ENCODE measurements around the gene MAVS. TPM values are rescaled to one million over a fixed set of nuclear protein-coding genes. Genes with fewer than 3 reads are reported as not detected.
"Not testable (repeated sequence)": the region's sequence is repeated elsewhere in the genome, so short reads cannot be mapped to it uniquely, and the experiment has no call there.

MAVS gene
- total RNA-seq, 1 experiment from 2014 or later = 24.2 TPM

GRCh38 chr20:3839328-3839727 lies 7.3 kb upstream of the MAVS start:
- H2AFZ ChIP-seq (ENCODE audit: low read length) = no peak overlapping the region
- 0 out of 7 replicates have a peak overlapping the region, but pooled peaks of 1 of the 3 experiments have one; percentile 71 for H3K27ac Mint-ChIP-seq

GRCh38 chr20:3840201-3840600 lies 6.4 kb upstream of the MAVS start:
- H3T11ph ChIP-seq (ENCODE audit: low read length); H3K79me1 ChIP-seq (ENCODE audit: insufficient read depth, low read depth, low read length, poor library complexity, severe bottlenecking); H3K36me3 Mint-ChIP-seq (ENCODE audit: insufficient read depth in 1 of 3, low read depth in 3 of 3); H2BK12ac ChIP-seq (ENCODE audit: insufficient read length, low read depth, low read length); H3K27me3 Mint-ChIP-seq (ENCODE audit: low read depth); H2BK15ac ChIP-seq (ENCODE audit: low read depth, low read length); H4K5ac ChIP-seq (ENCODE audit: insufficient read length, low read depth, low read length); H3K9me3 ChIP-seq (ENCODE audit: control insufficient read depth, low read depth, low read length); H3K4ac ChIP-seq (ENCODE audit: low read depth, low read length); H3K4me2 ChIP-seq (ENCODE audit: insufficient read depth, insufficient read length, low read length); H3K4me1 ChIP-seq (ENCODE audit: insufficient read depth, low read length); H3K27ac Mint-ChIP-seq; H3K4me1 Mint-ChIP-seq; H3K27ac ChIP-seq (ENCODE audit: insufficient read length, low read depth, low read length); H3K27me3 ChIP-seq (ENCODE audit: insufficient read depth, low read length); H3K9me3 Mint-ChIP-seq; H3K56ac ChIP-seq (ENCODE audit: insufficient read length, low read depth, low read length); H3K9ac ChIP-seq (ENCODE audit: extremely low read depth, insufficient read length, low read length); DNase-seq; H3K23me2 ChIP-seq (ENCODE audit: insufficient read length, low read depth, low read length, poor library complexity, severe bottlenecking); H3K23ac ChIP-seq (ENCODE audit: insufficient read length, low read depth, low read length); H2BK5ac ChIP-seq (ENCODE audit: insufficient read length, low read length); H3K79me2 ChIP-seq (ENCODE audit: insufficient read depth, low read length); H3K14ac ChIP-seq (ENCODE audit: insufficient read depth, low read length); H2BK120ac ChIP-seq (ENCODE audit: low read depth, low read length, poor library complexity, severe bottlenecking); H4K91ac ChIP-seq (ENCODE audit: insufficient read length, low read depth, low read length); H2AFZ ChIP-seq (ENCODE audit: low read length); H4K20me1 ChIP-seq (ENCODE audit: control insufficient read depth, insufficient read depth, insufficient read length); H2AK5ac ChIP-seq (ENCODE audit: insufficient read length, low read length); H4K8ac ChIP-seq (replicated peaks; ENCODE audit: insufficient read length, low read depth, low read length); H3K4me3 Mint-ChIP-seq; H3K18ac ChIP-seq (ENCODE audit: insufficient read length, low read depth, low read length); H2BK20ac ChIP-seq (ENCODE audit: low read depth, low read length, poor library complexity, severe bottlenecking): not testable (repeated sequence)
- no CpG with 5 or more reads among the region's 7 CpGs for WGBS (ENCODE audit: extremely low coverage, insufficient read length, low lambda C conversion rate)

More at GRCh38 chr20:3839328-3839727, 7.3 kb upstream of the MAVS start:
- H2AK5ac ChIP-seq (ENCODE audit: insufficient read length, low read length) = no peak overlapping the region
- no peak overlapping the region for H3K4me2 ChIP-seq (ENCODE audit: insufficient read depth, insufficient read length, low read length)
- H3K4me1 ChIP-seq (ENCODE audit: insufficient read depth, low read length) = no peaks in the 10 kb centered on the region
- H2BK15ac ChIP-seq (ENCODE audit: low read depth, low read length) = no peak overlapping the region
- no peak overlapping the region for H2BK5ac ChIP-seq (ENCODE audit: insufficient read length, low read length)
- no peak overlapping the region for H3K56ac ChIP-seq (ENCODE audit: insufficient read length, low read depth, low read length)
- no peak overlapping the region for H3K18ac ChIP-seq (ENCODE audit: insufficient read length, low read depth, low read length)
- no peak overlapping the region for H4K8ac ChIP-seq (replicated peaks; ENCODE audit: insufficient read length, low read depth, low read length)
- H3K9me3 ChIP-seq (ENCODE audit: control insufficient read depth, low read depth, low read length) = no peaks in the 10 kb centered on the region
- H3K27me3 ChIP-seq (ENCODE audit: insufficient read depth, low read length) = no peaks in the 10 kb centered on the region; the same call in 1 of the 2 replicates
- no peak overlapping the region for H3K4ac ChIP-seq (ENCODE audit: low read depth, low read length)
- no peak overlapping the region for H3K14ac ChIP-seq (ENCODE audit: insufficient read depth, low read length)
- no peaks in the 10 kb centered on the region for H4K20me1 ChIP-seq (ENCODE audit: control insufficient read depth, insufficient read depth, insufficient read length)
- H4K5ac ChIP-seq (ENCODE audit: insufficient read length, low read depth, low read length) = no peak overlapping the region
- H3K27ac ChIP-seq (ENCODE audit: insufficient read length, low read depth, low read length) = no peak overlapping the region
- H3K23ac ChIP-seq (ENCODE audit: insufficient read length, low read depth, low read length) = no peak overlapping the region
- no peak overlapping the region for H2BK12ac ChIP-seq (ENCODE audit: insufficient read length, low read depth, low read length)
- no CpG with 5 or more reads among the region's 3 CpGs for WGBS (ENCODE audit: extremely low coverage, insufficient read length, low lambda C conversion rate)
- no peak overlapping the region for H3K9ac ChIP-seq (ENCODE audit: extremely low read depth, insufficient read length, low read length)
- H3K36me3 Mint-ChIP-seq (ENCODE audit: insufficient read depth in 1 of 3, low read depth in 3 of 3) = no peaks in the 10 kb centered on the region
- no peaks in the 10 kb centered on the region for H3K79me1 ChIP-seq (ENCODE audit: insufficient read depth, low read depth, low read length, poor library complexity, severe bottlenecking)
- no peak for DNase-seq
- H3K27me3 Mint-ChIP-seq (ENCODE audit: low read depth) = peaks cover 2% of the 10 kb centered on the region; the same call in 1 of the 2 replicates
- no peak overlapping the region for H4K91ac ChIP-seq (ENCODE audit: insufficient read length, low read depth, low read length)
- TF ChIP-seq CTCF (conservative IDR thresholded peaks at IDR 0.05) = no peak
- H3K79me2 ChIP-seq (ENCODE audit: insufficient read depth, low read length) = no peaks in the 10 kb centered on the region
- peaks cover 7% of the 10 kb centered on the region in 2 experiments for H3K4me1 Mint-ChIP-seq
- H3K9me3 Mint-ChIP-seq = no peaks in the 10 kb centered on the region
- H3K4me3 Mint-ChIP-seq = no peak overlapping the region
- H2BK120ac ChIP-seq (ENCODE audit: low read depth, low read length, poor library complexity, severe bottlenecking) = no peak overlapping the region
- H3T11ph ChIP-seq (ENCODE audit: low read length) = no peak overlapping the region
- H3K23me2 ChIP-seq (ENCODE audit: insufficient read length, low read depth, low read length, poor library complexity, severe bottlenecking) = no peaks in the 10 kb centered on the region
- no peak overlapping the region for H2BK20ac ChIP-seq (ENCODE audit: low read depth, low read length, poor library complexity, severe bottlenecking)
